Measurements from ENCODE around the gene CDK7. TPM values are rescaled to one million over a fixed set of nuclear protein-coding genes. Genes with fewer than 3 reads are reported as not detected.
"Not testable (repeated sequence)": the region's sequence is repeated elsewhere in the genome, so short reads cannot be mapped to it uniquely, and the experiment has no call there.

Gene CDK7
- total RNA-seq, 4 donors from 2014 or later, result 29.4 to 67.6 (median 35.7) TPM

- no peak overlapping the region for H3K4me3 ChIP-seq (ENCODE audit: low read depth, poor library complexity, severe bottlenecking)
- intact Hi-C loops (cut with DNase I; ENCODE audit: low total_unique reads), result no loop called here
- no peak for TF ChIP-seq POLR2A (IDR thresholded peaks at IDR 0.05)
- TF ChIP-seq CTCF (IDR thresholded peaks at IDR 0.05), result no peak
- 39 to 46% methylated on average over 6 of the region's 6 CpGs for WGBS, 2 donors
- DNase-seq (ENCODE audit: low spot score in 2 of 2), result no peak
Measured at GRCh38 chr5:69217151-69217511, 17.6 kb upstream of the CDK7 start.

- intact Hi-C loops (cut with DNase I; ENCODE audit: low total_unique reads), result no loop called here
- WGBS, 2 donors, result 0 to 1% methylated on average over 49 to 62 of the region's 73 CpGs
- TF ChIP-seq CTCF (IDR thresholded peaks at IDR 0.05) (no peak), POLR2A (IDR thresholded peaks at IDR 0.05) (no peak)
- DNase-seq (ENCODE audit: low spot score in 2 of 2), result peak; percentile 98 to 99
- peak overlapping the region; percentile 90 for H3K4me3 ChIP-seq (ENCODE audit: low read depth, poor library complexity, severe bottlenecking)
Measured at GRCh38 chr5:69217548-69218526, 16.8 kb upstream of the CDK7 start.

GRCh38 chr5:69219939-69220338, 14.7 kb upstream of the CDK7 start:
- intact Hi-C loops (cut with DNase I; ENCODE audit: low total_unique reads), result no loop called here
- H3K4me3 ChIP-seq (ENCODE audit: low read depth, poor library complexity, severe bottlenecking), result no peak overlapping the region
- TF ChIP-seq POLR2A (IDR thresholded peaks at IDR 0.05) (no peak), CTCF (IDR thresholded peaks at IDR 0.05) (no peak)
- no peak for DNase-seq (ENCODE audit: low spot score in 2 of 2)

GRCh38 chr5:69220371-69220770, 14.3 kb upstream of the CDK7 start:
- DNase-seq (ENCODE audit: low spot score in 2 of 2); intact Hi-C loops (cut with DNase I; ENCODE audit: low total_unique reads); H3K4me3 ChIP-seq (ENCODE audit: low read depth, poor library complexity, severe bottlenecking): not testable (repeated sequence)
- WGBS, 2 donors, result 96% methylated on average over 18 of the region's 18 CpGs

GRCh38 chr5:69220833-69221232, 13.9 kb upstream of the CDK7 start:
- DNase-seq (ENCODE audit: low spot score in 2 of 2); H3K4me3 ChIP-seq (ENCODE audit: low read depth, poor library complexity, severe bottlenecking); intact Hi-C loops (cut with DNase I; ENCODE audit: low total_unique reads): not testable (repeated sequence)
- WGBS, 2 donors, result 81 to 85% methylated on average over 9 of the region's 9 CpGs

GRCh38 chr5:69224520-69224919, 10.2 kb upstream of the CDK7 start:
- TF ChIP-seq CTCF (IDR thresholded peaks at IDR 0.05) (no peak), POLR2A (IDR thresholded peaks at IDR 0.05) (no peak)
- H3K4me3 ChIP-seq (ENCODE audit: low read depth, poor library complexity, severe bottlenecking), result no peak overlapping the region
- DNase-seq (ENCODE audit: low spot score in 2 of 2), result no peak
- WGBS, 2 donors, result 93 to 96% methylated on average over 8 of the region's 8 CpGs
- intact Hi-C loops (cut with DNase I; ENCODE audit: low total_unique reads), result no loop called here

- intact Hi-C loops (cut with DNase I; ENCODE audit: low total_unique reads), result no loop called here
- no peak overlapping the region for H3K4me3 ChIP-seq (ENCODE audit: low read depth, poor library complexity, severe bottlenecking)
- no peak for TF ChIP-seq POLR2A (IDR thresholded peaks at IDR 0.05)
- TF ChIP-seq CTCF (IDR thresholded peaks at IDR 0.05), result no peak
- WGBS, 2 donors, result 93 to 98% methylated on average over 4 of the region's 4 CpGs
- no peak for DNase-seq (ENCODE audit: low spot score in 2 of 2)
Measured at GRCh38 chr5:69225860-69226259, 8.8 kb upstream of the CDK7 start.

Data from lower leg skin (tissue), 4 donors.